ENCODE data around the gene SLC8A3.

DNA sequence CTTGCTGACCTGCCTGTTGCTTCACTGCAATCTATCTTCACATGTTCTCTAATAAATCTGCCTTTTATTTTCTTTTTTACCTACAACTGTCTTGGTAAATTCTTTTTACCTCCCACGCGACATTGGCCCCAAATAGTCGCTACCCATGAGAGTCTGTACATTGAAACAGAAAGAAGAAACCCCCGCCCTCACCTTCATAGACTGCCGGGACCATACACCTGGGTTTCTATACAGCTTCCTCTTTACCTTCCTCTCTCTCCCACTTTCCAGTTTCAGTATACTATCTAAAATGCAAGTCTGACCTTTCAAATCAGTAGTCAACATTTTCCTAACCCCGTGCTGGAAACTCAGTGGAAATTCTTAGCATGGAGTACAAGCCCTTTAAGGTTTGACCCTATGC is 4.8 kb downstream of the SLC8A3 start:
- no peak for TF ChIP-seq POLR2A (IDR thresholded peaks at IDR 0.05)
- TF ChIP-seq, protein P1, sequence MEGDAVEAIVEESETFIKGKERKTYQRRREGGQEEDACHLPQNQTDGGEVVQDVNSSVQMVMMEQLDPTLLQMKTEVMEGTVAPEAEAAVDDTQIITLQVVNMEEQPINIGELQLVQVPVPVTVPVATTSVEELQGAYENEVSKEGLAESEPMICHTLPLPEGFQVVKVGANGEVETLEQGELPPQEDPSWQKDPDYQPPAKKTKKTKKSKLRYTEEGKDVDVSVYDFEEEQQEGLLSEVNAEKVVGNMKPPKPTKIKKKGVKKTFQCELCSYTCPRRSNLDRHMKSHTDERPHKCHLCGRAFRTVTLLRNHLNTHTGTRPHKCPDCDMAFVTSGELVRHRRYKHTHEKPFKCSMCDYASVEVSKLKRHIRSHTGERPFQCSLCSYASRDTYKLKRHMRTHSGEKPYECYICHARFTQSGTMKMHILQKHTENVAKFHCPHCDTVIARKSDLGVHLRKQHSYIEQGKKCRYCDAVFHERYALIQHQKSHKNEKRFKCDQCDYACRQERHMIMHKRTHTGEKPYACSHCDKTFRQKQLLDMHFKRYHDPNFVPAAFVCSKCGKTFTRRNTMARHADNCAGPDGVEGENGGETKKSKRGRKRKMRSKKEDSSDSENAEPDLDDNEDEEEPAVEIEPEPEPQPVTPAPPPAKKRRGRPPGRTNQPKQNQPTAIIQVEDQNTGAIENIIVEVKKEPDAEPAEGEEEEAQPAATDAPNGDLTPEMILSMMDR (IDR thresholded peaks at IDR 0.05): no peak
